Measurements from ENCODE around the gene LMNB1.

GRCh38 chr5:126769703-126770102, 7.2 kb upstream of the LMNB1 start:
- TF ChIP-seq ESRRA (CRISPR knock-in tag; IDR thresholded peaks at IDR 0.05; ENCODE audit: borderline replicate concordance) (no peak), JAZF1 (CRISPR knock-in tag; IDR thresholded peaks at IDR 0.05) (no peak), CREM (CRISPR knock-in tag; IDR thresholded peaks at IDR 0.05) (no peak), MLX (CRISPR knock-in tag; IDR thresholded peaks at IDR 0.05) (no peak), ZNF423 (CRISPR knock-in tag; IDR thresholded peaks at IDR 0.05) (no peak), E2F4 (CRISPR knock-in tag; IDR thresholded peaks at IDR 0.05; ENCODE audit: borderline replicate concordance, low read depth) (no peak)
- TF ChIP-seq, protein P1, sequence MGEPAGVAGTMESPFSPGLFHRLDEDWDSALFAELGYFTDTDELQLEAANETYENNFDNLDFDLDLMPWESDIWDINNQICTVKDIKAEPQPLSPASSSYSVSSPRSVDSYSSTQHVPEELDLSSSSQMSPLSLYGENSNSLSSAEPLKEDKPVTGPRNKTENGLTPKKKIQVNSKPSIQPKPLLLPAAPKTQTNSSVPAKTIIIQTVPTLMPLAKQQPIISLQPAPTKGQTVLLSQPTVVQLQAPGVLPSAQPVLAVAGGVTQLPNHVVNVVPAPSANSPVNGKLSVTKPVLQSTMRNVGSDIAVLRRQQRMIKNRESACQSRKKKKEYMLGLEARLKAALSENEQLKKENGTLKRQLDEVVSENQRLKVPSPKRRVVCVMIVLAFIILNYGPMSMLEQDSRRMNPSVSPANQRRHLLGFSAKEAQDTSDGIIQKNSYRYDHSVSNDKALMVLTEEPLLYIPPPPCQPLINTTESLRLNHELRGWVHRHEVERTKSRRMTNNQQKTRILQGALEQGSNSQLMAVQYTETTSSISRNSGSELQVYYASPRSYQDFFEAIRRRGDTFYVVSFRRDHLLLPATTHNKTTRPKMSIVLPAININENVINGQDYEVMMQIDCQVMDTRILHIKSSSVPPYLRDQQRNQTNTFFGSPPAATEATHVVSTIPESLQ (CRISPR knock-in tag; IDR thresholded peaks at IDR 0.05), result no peak
- TF ChIP-seq, protein P2, sequence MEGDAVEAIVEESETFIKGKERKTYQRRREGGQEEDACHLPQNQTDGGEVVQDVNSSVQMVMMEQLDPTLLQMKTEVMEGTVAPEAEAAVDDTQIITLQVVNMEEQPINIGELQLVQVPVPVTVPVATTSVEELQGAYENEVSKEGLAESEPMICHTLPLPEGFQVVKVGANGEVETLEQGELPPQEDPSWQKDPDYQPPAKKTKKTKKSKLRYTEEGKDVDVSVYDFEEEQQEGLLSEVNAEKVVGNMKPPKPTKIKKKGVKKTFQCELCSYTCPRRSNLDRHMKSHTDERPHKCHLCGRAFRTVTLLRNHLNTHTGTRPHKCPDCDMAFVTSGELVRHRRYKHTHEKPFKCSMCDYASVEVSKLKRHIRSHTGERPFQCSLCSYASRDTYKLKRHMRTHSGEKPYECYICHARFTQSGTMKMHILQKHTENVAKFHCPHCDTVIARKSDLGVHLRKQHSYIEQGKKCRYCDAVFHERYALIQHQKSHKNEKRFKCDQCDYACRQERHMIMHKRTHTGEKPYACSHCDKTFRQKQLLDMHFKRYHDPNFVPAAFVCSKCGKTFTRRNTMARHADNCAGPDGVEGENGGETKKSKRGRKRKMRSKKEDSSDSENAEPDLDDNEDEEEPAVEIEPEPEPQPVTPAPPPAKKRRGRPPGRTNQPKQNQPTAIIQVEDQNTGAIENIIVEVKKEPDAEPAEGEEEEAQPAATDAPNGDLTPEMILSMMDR (IDR thresholded peaks at IDR 0.05), result no peak
- TF ChIP-seq, protein P3, sequence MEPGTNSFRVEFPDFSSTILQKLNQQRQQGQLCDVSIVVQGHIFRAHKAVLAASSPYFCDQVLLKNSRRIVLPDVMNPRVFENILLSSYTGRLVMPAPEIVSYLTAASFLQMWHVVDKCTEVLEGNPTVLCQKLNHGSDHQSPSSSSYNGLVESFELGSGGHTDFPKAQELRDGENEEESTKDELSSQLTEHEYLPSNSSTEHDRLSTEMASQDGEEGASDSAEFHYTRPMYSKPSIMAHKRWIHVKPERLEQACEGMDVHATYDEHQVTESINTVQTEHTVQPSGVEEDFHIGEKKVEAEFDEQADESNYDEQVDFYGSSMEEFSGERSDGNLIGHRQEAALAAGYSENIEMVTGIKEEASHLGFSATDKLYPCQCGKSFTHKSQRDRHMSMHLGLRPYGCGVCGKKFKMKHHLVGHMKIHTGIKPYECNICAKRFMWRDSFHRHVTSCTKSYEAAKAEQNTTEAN (CRISPR knock-in tag; IDR thresholded peaks at IDR 0.05), result no peak

Data from WTC11 (cell line).